DND-41 (cell line): Measurements from ENCODE around the gene FOXO6.

Experiments used
- EZH2 ChIP-seq: IDR thresholded peaks from 3 replicates; pipeline ENCODE4 v1.6.1; 2012; ENCODE audit warnings: borderline replicate concordance, low read depth, mild to moderate bottlenecking, moderate library complexity, low read length, inconsistent platforms; ENCODE audit not compliant: severe bottlenecking
- TF ChIP-seq, protein P1 (sequence below): IDR thresholded peaks from 2 replicates; pipeline ENCODE4 v1.5.1; 2012; ENCODE audit warnings: borderline replicate concordance, low read length, moderate library complexity, mild to moderate bottlenecking; ENCODE audit not compliant: poor library complexity, severe bottlenecking; ENCODE audit errors: extremely low read depth

GRCh38 chr1:41330588-41331545 is 30.4 kb upstream of the FOXO6 start:
- TF ChIP-seq EZH2 = no peak
- TF ChIP-seq, protein P1, sequence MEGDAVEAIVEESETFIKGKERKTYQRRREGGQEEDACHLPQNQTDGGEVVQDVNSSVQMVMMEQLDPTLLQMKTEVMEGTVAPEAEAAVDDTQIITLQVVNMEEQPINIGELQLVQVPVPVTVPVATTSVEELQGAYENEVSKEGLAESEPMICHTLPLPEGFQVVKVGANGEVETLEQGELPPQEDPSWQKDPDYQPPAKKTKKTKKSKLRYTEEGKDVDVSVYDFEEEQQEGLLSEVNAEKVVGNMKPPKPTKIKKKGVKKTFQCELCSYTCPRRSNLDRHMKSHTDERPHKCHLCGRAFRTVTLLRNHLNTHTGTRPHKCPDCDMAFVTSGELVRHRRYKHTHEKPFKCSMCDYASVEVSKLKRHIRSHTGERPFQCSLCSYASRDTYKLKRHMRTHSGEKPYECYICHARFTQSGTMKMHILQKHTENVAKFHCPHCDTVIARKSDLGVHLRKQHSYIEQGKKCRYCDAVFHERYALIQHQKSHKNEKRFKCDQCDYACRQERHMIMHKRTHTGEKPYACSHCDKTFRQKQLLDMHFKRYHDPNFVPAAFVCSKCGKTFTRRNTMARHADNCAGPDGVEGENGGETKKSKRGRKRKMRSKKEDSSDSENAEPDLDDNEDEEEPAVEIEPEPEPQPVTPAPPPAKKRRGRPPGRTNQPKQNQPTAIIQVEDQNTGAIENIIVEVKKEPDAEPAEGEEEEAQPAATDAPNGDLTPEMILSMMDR = no peak
